ENCODE results near the gene KIAA1586. TPM values are rescaled to one million over a fixed set of nuclear protein-coding genes. Genes with fewer than 3 reads are reported as not detected.
"Not testable (repeated sequence)": the region's sequence is repeated elsewhere in the genome, so short reads cannot be mapped to it uniquely, and the experiment has no call there.

Gene KIAA1586
- polyA plus RNA-seq, 3 donors: 20.7 to 27.6 (median 21.2) TPM

DNA sequence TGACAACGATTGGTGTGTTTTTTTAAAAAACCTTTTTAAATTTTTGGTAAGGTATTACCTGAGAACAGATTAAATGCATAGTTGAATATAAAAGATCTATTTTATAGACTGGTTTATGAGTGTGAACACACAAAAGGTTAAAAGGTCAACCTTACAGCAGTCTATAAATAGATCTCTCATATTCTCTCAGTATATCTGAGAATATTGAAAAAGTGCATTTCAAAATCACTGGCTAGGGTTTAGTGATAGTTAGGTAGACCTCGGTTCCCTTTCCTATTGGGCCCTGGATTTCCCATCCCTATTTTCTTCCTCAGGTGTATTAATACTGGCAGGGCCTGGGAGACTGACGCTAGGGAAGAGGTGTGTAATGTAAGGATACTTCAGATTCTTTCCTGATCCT, 42.8 kb downstream of the KIAA1586 start:
- DNase-seq (ENCODE audit: extremely low read depth in 1 of 11, low read depth in 9 of 11, low spot score in 4 of 11): no peak

DNA sequence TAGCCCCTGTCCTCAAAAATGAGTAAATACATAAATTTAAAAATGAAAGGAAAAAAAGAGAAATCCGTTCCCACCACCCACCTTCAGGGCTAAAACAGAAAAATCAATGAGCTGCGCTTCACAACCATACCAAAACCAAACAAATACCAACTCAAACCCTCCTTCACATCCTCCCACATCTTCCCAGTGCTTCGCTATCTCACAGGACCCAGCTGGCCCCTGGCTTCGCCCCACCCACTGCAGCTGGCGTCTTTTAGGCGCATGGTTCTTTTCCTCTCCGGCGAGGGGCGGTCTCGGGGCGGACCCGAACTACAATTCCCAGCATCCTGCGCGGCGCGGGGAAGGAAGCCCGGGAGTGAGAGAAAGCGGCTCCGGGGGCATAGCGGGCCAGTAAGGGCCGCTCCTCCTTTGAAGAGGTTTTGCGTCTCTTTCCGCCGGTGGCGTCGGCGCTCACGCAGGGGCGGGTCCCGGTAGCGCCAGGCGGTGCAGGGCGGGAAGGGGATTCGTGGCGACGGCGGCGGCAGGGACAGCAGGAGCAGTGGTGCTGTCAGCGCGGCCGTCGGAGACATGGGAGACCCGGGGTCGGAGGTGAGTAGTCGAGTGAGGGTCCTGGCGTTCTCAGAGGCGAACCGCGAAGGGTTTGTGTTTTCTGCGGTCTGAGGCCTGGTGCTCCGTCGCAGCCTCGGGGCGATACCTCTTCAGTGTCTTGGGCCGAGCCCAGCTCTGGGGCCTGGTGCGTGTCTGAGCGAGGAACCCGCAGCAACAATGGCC, 43.4 kb downstream of the KIAA1586 start, which contains the start of gene ZNF451:
TSS of gene ZNF451 (plus strand) at position 502 of the 771 bp plus-strand sequence. CDS start at position 568, 66 bp downstream.
- peak; percentile 87 to 96 (median 94) for DNase-seq (ENCODE audit: extremely low read depth in 1 of 11, low read depth in 9 of 11, low spot score in 4 of 11)

DNA sequence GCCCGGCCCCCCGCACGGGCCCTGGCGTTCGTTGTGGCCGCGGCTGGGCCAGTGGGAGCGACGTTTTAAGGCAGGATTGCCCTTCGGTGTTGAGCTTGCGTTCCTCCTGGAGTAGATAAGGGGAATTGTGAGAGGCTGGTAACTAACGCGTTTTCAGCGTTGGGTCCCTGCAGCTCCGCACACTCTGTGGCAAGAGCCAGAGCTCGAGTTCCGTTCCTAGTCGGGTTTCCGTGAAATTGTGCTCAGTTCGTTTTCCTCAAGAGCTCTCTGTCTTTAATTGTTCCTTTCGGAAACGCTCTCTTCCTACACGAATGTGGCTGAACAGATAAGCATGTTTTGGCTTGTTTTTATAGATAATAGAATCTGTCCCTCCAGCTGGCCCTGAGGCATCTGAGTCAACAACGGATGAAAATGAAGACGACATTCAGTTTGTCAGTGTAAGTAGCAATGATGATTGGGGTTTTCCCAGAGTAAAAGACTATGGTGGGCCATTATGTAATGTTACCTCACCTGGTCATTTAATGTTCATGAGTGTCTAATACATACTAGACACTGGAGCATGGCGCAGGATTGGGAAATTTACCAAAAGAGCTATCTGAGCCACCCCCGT, 44.1 kb downstream of the KIAA1586 start:
- DNase-seq (ENCODE audit: extremely low read depth in 1 of 11, low read depth in 9 of 11, low spot score in 4 of 11): not testable (repeated sequence)

DNA sequence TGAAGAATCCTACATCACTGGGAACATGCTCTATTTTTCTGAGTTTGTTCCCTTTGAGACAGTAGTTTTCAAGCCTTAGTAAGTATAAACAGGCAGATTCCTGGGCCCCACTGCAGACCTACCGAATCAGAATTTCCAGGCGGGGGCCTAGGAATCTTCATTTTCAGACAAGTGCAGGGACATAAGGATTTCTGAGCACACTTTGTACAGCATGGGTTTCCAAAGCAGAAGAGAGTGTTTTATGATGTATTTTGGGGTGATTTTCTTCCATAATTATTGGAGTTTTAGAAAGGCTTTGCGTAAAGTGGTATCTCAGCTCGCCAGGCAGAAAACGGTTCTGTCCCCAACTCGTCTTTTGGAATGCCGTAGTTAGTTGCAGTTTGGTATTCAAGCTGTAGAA, 44.9 kb downstream of the KIAA1586 start:
- not testable (repeated sequence) for DNase-seq (ENCODE audit: extremely low read depth in 1 of 11, low read depth in 9 of 11, low spot score in 4 of 11)

GRCh38 chr6:57094689-57095088, 48.2 kb downstream of the KIAA1586 start:
- DNase-seq (ENCODE audit: extremely low read depth in 1 of 11, low read depth in 9 of 11, low spot score in 4 of 11): no peak

DNA sequence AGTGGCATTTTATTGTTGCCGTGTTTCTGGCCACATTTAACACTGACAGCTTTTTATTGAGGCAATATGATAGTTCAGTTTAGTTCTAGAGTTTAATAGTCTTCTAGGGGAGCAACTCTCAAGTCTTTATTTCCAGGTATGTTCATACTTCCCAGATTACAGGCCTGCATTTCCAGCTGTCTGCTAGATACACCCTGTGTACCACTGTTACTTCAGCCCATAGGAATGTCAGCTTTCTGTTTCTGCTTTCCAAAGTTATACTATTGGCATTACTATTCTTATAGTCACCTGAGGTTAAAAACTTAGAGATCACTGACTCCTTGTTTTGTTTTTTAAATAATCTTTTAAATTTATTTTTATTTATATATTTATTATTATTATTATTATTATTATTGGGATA, 51.1 kb downstream of the KIAA1586 start:
- DNase-seq (ENCODE audit: extremely low read depth in 1 of 11, low read depth in 9 of 11, low spot score in 4 of 11): no peak

DNA sequence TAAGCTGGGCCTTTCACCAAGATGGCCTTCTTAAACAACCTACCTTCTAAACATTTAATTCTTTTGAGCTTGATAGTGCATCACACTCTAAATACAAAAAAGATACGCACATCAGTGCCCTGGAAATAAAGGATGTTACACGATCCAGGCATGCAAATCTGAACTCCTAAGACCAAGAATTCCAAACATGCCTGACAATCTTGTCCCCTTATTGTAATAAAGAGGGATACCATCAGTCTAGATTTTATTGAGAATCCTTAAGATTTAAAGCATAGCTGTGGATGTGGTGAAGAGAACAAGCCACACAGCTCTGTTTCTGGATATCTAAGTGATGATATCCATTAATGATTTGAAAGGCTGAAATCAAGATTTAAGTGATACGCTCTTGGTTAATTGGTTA, 56.5 kb downstream of the KIAA1586 start:
- no peak for DNase-seq (ENCODE audit: extremely low read depth in 1 of 11, low read depth in 9 of 11, low spot score in 4 of 11)

DNA sequence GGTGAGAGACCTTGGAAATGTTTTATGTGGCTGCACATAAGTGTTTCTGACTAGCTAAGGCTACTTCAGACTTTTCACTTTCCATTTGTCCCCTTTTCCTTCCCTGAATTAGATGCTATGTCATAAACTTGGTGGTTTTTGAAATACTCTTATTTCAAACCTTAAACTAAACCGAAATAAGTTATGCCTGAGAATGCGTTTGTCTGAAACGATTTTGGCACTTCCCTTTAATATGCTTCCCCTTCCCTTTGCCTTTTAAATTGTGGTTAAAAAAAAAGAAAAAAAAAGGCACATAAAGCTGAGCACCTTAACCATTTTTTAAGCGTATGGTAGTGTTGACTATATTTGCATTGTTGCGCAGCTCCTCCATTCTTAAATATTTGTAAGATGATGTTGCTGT, 57.8 kb downstream of the KIAA1586 start:
- no peak for DNase-seq (ENCODE audit: extremely low read depth in 1 of 11, low read depth in 9 of 11, low spot score in 4 of 11)

Other genes with a start within 250 kb of the KIAA1586 start
- 1 to 10 TPM; 4.6 to 5.7 (median 5.2) TPM for gene BEND6, start 91.6 kb upstream of the KIAA1586 start, polyA plus RNA-seq (ENCODE audit: insufficient read length in 3 of 3)
- 10 to 100 TPM; 31.0 to 46.6 (median 39.1) TPM for gene ZNF451, start 43.5 kb downstream of the KIAA1586 start, polyA plus RNA-seq (ENCODE audit: insufficient read length in 3 of 3)
- gene BAG2, start 125.6 kb downstream of the KIAA1586 start, polyA plus RNA-seq (ENCODE audit: insufficient read length in 3 of 3): 1 to 10 TPM; 5.1 to 6.4 (median 5.4) TPM
- 10 to 100 TPM; 32.7 to 42.3 (median 35.6) TPM for gene RAB23, start 175.6 kb downstream of the KIAA1586 start, polyA plus RNA-seq (ENCODE audit: insufficient read length in 3 of 3)